AG04450 (cell line): ENCODE data around the gene ETV6. TPM values are rescaled to one million over a fixed set of nuclear protein-coding genes. Genes with fewer than 3 reads are reported as not detected.

Experiments used
- CTCF ChIA-PET: fragments of 300-600, 350-600 bp; formaldehyde crosslinking; extraction: SDS; loops from one replicate; lab custom pipeline; 2022; ENCODE audit warnings: antibody characterized with exemption, inconsistent platforms; lab: Charles Lee
- POLR2A ChIA-PET: fragments of 350-600 bp; formaldehyde crosslinking; extraction: SDS; loops from one replicate; lab custom pipeline; 2021; ENCODE audit warnings: antibody characterized with exemption, inconsistent platforms; lab: Yijun Ruan, JAX
- DNase-seq: peaks from one replicate; pipeline ENCODE4 v3.0.0-alpha.2; 2011; ENCODE audit warnings: low read depth, low spot score
- H3K27ac ChIP-seq: one replicate; pipeline ENCODE4 v1.5.1; 2012; ENCODE audit warnings: low read depth, low read length, control low read depth
- H3K27me3 ChIP-seq: one replicate; pipeline ENCODE4 v1.6.0; 2012; ENCODE audit warnings: low read length; ENCODE audit not compliant: control insufficient read depth, insufficient read depth
- H3K4me3 ChIP-seq: 2 replicates; pipeline ENCODE4 v1.5.1; 2011; ENCODE audit warnings: mild to moderate bottlenecking, low read depth, low read length, control low read depth
- H3K9me3 ChIP-seq: 2 replicates; pipeline ENCODE4 v1.5.1; 2012; ENCODE audit warnings: low read length; ENCODE audit not compliant: control insufficient read depth, insufficient read depth
- CTCF ChIP-seq: IDR thresholded peaks from 2 replicates; pipeline ENCODE4 v1.5.1; 2011; ENCODE audit warnings: low read depth, low read length, control low read depth, inconsistent platforms
- polyA plus RNA-seq: library from polyadenylated mRNA; depleted of rRNA; stranded (reverse); fragments of >200 nt; gene quantifications from 2 replicates; pipeline ENCODE4 v1.2.3, GENCODE V29; 2011

Gene ETV6
- polyA plus RNA-seq, 1 experiment, result 7.9 TPM

- Histone ChIP-seq H3K9me3 (no peaks in the 10 kb centered on the region; the same call in 1 of the 2 replicates), H3K27ac (no peak overlapping the region), H3K4me3 (no peak overlapping the region), H3K27me3 (no peaks in the 10 kb centered on the region)
- DNase-seq, result no peak
- ChIA-PET POLR2A (no interaction called here), CTCF (no interaction called here)
- TF ChIP-seq CTCF, result no peak
Observed at GRCh38 chr12:11768233-11768965, 118.9 kb downstream of the ETV6 start.

GRCh38 chr12:11769723-11770514, 120.4 kb downstream of the ETV6 start:
- no peaks in the 10 kb centered on the region for H3K27me3 ChIP-seq
- CTCF ChIA-PET, result no interaction called here
- H3K9me3 ChIP-seq, result no peaks in the 10 kb centered on the region; the same call in 1 of the 2 replicates
- no peak for TF ChIP-seq CTCF
- no peak for DNase-seq
- POLR2A ChIA-PET, result no interaction called here
- no peak overlapping the region for H3K4me3 ChIP-seq
- no peak overlapping the region for H3K27ac ChIP-seq

DNA sequence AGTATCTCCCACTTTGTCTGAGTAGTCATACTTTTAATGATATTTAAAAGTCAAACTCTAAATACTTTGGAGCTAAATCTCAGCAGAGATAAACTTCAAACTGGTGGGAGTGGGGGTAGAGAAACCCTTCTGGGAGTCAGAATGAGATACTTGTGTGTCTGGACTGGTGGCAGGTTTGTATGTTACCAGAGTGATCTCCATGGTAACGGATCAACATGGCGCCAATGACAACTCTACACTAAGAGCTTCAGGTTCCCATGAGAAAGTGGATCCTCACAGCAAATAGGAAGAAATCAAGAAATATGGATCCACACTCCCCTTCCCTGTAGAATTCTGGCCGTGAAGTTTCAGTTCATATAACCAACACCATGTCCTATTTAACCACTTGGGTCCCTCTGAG, 121.9 kb downstream of the ETV6 start:
- POLR2A ChIA-PET, result interaction anchor here (0.9 kb wide), 1 partner anchor 26 kb away, joined by 4 read pairs; no protein-coding TSS in a partner anchor
- DNase-seq, result no peak
- no peak for TF ChIP-seq CTCF

GRCh38 chr12:11771895-11772502, 122.5 kb downstream of the ETV6 start:
- ChIA-PET CTCF (no interaction called here), POLR2A (interaction anchor here (0.9 kb wide), 1 partner anchor 25 kb away, joined by 4 read pairs; no protein-coding TSS in a partner anchor)
- Histone ChIP-seq H3K4me3 (no peak overlapping the region), H3K27ac (peak overlapping the region; percentile 21), H3K27me3 (no peaks in the 10 kb centered on the region), H3K9me3 (no peaks in the 10 kb centered on the region; the same call in 1 of the 2 replicates)
- no peak for TF ChIP-seq CTCF
- no peak for DNase-seq

More for the DNA sequence above, 121.9 kb downstream of the ETV6 start:
- Histone ChIP-seq H3K27me3 (no peaks in the 10 kb centered on the region), H3K27ac (no peak overlapping the region), H3K9me3 (no peaks in the 10 kb centered on the region; the same call in 1 of the 2 replicates), H3K4me3 (no peak overlapping the region)
- CTCF ChIA-PET, result interaction anchor here (1.2 kb wide), 1 partner anchor 262 kb away, joined by 3 read pairs; no protein-coding TSS in a partner anchor
